Measurements from ENCODE around the gene CNGB1. TPM values are rescaled to one million over a fixed set of nuclear protein-coding genes. Genes with fewer than 3 reads are reported as not detected.

The CNGB1 gene
- total and polyA plus RNA-seq, 2 of the 13 experiments (the other 11 are each of a cell fraction or from before 2014, with no cell fraction given): 0.02 to 0.15 TPM

DNA sequence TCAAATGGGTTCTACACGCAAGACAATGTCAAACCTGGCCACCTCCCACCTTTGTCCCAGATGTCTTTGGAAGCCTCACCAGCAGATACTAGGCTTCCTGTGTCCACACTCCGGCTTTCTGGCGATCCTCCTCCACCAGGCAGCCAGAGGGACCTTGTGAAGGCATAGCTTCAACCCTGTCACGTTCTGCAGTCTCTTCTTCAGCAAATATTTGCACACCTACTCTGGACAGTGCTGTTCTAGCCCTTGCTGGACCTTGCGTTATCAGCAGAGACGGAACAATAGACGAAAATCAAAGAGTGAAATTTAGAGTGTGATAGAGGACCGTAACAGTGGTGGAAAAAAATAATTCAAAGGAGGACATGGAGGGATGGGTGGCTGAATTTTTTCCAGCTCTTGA lies 130.1 kb downstream of the CNGB1 start (continued):
- TF ChIP-seq, protein P1, sequence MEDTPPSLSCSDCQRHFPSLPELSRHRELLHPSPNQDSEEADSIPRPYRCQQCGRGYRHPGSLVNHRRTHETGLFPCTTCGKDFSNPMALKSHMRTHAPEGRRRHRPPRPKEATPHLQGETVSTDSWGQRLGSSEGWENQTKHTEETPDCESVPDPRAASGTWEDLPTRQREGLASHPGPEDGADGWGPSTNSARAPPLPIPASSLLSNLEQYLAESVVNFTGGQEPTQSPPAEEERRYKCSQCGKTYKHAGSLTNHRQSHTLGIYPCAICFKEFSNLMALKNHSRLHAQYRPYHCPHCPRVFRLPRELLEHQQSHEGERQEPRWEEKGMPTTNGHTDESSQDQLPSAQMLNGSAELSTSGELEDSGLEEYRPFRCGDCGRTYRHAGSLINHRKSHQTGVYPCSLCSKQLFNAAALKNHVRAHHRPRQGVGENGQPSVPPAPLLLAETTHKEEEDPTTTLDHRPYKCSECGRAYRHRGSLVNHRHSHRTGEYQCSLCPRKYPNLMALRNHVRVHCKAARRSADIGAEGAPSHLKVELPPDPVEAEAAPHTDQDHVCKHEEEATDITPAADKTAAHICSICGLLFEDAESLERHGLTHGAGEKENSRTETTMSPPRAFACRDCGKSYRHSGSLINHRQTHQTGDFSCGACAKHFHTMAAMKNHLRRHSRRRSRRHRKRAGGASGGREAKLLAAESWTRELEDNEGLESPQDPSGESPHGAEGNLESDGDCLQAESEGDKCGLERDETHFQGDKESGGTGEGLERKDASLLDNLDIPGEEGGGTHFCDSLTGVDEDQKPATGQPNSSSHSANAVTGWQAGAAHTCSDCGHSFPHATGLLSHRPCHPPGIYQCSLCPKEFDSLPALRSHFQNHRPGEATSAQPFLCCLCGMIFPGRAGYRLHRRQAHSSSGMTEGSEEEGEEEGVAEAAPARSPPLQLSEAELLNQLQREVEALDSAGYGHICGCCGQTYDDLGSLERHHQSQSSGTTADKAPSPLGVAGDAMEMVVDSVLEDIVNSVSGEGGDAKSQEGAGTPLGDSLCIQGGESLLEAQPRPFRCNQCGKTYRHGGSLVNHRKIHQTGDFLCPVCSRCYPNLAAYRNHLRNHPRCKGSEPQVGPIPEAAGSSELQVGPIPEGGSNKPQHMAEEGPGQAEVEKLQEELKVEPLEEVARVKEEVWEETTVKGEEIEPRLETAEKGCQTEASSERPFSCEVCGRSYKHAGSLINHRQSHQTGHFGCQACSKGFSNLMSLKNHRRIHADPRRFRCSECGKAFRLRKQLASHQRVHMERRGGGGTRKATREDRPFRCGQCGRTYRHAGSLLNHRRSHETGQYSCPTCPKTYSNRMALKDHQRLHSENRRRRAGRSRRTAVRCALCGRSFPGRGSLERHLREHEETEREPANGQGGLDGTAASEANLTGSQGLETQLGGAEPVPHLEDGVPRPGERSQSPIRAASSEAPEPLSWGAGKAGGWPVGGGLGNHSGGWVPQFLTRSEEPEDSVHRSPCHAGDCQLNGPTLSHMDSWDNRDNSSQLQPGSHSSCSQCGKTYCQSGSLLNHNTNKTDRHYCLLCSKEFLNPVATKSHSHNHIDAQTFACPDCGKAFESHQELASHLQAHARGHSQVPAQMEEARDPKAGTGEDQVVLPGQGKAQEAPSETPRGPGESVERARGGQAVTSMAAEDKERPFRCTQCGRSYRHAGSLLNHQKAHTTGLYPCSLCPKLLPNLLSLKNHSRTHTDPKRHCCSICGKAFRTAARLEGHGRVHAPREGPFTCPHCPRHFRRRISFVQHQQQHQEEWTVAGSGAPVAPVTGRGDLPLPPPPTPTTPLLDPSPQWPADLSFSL (CRISPR knock-in tag; IDR thresholded peaks at IDR 0.05): no peak
- TF ChIP-seq RXRB (CRISPR knock-in tag; IDR thresholded peaks at IDR 0.05; ENCODE audit: borderline replicate concordance) (peak; percentile 83; the same call in 1 of the 2 replicates), ZSCAN30 (CRISPR knock-in tag; IDR thresholded peaks at IDR 0.05) (no peak), TBL1XR1 (IDR thresholded peaks at IDR 0.05; ENCODE audit: borderline replicate concordance, low read length, partially characterized antibody) (no peak), HNRNPH1 (optimal IDR thresholded peaks at IDR 0.05; ENCODE audit: low read depth, low read length) (no peak), ZNF644 (CRISPR knock-in tag; IDR thresholded peaks at IDR 0.05; ENCODE audit: low read depth) (no peak; the same call in 1 of the 2 replicates)
- TF ChIP-seq, protein P2, sequence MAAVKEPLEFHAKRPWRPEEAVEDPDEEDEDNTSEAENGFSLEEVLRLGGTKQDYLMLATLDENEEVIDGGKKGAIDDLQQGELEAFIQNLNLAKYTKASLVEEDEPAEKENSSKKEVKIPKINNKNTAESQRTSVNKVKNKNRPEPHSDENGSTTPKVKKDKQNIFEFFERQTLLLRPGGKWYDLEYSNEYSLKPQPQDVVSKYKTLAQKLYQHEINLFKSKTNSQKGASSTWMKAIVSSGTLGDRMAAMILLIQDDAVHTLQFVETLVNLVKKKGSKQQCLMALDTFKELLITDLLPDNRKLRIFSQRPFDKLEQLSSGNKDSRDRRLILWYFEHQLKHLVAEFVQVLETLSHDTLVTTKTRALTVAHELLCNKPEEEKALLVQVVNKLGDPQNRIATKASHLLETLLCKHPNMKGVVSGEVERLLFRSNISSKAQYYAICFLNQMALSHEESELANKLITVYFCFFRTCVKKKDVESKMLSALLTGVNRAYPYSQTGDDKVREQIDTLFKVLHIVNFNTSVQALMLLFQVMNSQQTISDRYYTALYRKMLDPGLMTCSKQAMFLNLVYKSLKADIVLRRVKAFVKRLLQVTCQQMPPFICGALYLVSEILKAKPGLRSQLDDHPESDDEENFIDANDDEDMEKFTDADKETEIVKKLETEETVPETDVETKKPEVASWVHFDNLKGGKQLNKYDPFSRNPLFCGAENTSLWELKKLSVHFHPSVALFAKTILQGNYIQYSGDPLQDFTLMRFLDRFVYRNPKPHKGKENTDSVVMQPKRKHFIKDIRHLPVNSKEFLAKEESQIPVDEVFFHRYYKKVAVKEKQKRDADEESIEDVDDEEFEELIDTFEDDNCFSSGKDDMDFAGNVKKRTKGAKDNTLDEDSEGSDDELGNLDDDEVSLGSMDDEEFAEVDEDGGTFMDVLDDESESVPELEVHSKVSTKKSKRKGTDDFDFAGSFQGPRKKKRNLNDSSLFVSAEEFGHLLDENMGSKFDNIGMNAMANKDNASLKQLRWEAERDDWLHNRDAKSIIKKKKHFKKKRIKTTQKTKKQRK (IDR thresholded peaks at IDR 0.05; ENCODE audit: low read length): no peak
- TF ChIP-seq, protein P3, sequence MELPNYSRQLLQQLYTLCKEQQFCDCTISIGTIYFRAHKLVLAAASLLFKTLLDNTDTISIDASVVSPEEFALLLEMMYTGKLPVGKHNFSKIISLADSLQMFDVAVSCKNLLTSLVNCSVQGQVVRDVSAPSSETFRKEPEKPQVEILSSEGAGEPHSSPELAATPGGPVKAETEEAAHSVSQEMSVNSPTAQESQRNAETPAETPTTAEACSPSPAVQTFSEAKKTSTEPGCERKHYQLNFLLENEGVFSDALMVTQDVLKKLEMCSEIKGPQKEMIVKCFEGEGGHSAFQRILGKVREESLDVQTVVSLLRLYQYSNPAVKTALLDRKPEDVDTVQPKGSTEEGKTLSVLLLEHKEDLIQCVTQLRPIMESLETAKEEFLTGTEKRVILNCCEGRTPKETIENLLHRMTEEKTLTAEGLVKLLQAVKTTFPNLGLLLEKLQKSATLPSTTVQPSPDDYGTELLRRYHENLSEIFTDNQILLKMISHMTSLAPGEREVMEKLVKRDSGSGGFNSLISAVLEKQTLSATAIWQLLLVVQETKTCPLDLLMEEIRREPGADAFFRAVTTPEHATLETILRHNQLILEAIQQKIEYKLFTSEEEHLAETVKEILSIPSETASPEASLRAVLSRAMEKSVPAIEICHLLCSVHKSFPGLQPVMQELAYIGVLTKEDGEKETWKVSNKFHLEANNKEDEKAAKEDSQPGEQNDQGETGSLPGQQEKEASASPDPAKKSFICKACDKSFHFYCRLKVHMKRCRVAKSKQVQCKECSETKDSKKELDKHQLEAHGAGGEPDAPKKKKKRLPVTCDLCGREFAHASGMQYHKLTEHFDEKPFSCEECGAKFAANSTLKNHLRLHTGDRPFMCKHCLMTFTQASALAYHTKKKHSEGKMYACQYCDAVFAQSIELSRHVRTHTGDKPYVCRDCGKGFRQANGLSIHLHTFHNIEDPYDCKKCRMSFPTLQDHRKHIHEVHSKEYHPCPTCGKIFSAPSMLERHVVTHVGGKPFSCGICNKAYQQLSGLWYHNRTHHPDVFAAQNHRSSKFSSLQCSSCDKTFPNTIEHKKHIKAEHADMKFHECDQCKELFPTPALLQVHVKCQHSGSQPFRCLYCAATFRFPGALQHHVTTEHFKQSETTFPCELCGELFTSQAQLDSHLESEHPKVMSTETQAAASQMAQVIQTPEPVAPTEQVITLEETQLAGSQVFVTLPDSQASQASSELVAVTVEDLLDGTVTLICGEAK (IDR thresholded peaks at IDR 0.05): no peak
- TF ChIP-seq, protein P3 (CRISPR knock-in tag; IDR thresholded peaks at IDR 0.05): no peak

Data from HepG2 (cell line).